Hematopoietic multipotent progenitor cell treated with erythropoietin and hydrocortisone succinate and interleukin-3 and kit ligand, for 6 days (in vitro differentiated cells): ENCODE data around the gene MRPS5.
"Not testable (repeated sequence)": the region's sequence is repeated elsewhere in the genome, so short reads cannot be mapped to it uniquely, and the experiment has no call there.

ENCODE experiments used
- DNase-seq: peaks from one replicate; pipeline ENCODE4 v3.0.0-alpha.2; 2015

Gene MRPS5

GRCh38 chr2:95044601-95045000 is 77.0 kb downstream of the MRPS5 start:
- no peak for DNase-seq

GRCh38 chr2:95043300-95044093 is 78.1 kb downstream of the MRPS5 start:
- DNase-seq: no peak

GRCh38 chr2:95042472-95043271 is 78.9 kb downstream of the MRPS5 start:
- no peak for DNase-seq

GRCh38 chr2:95041824-95042442 is 79.7 kb downstream of the MRPS5 start:
- no peak for DNase-seq

DNA sequence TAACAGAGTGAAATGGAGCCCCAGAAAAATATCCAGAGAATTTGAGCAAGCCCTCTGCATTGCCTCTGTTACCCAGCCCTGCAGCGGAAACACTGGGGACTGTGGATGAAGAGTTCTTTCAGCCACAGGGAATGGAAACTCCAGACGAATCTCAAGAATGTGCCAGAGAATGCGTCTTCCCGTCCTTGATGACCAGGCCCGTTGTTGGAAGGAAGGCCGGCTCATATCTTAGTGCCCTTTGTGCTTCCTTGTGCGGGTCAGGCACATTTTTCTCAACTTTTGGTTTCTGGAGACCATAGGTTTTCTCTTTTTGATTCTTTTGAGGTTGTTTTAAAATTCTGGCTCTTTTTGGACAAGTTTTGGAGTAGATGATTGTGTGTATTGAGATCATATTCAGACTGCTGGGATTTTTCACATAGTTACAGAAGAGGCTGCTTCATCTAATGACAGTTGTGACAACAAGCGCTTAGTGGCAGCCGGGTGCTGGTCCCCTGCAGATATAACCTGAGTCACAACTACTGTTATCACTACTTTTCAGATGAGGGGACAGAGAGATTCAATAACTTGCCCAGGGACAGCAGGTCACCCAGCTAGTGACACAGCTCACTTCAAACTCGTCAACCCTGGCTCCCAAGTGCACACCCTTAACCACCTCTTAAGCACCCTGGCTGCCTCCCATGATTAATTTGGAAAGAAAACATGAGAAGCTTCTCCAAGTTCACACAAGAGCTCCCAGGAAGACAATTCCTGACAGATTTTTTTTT is 80.4 kb downstream of the MRPS5 start:
- DNase-seq: no peak

GRCh38 chr2:95040426-95040825 is 81.2 kb downstream of the MRPS5 start:
- no peak for DNase-seq

GRCh38 chr2:95039978-95040377 is 81.6 kb downstream of the MRPS5 start:
- DNase-seq: no peak

- DNase-seq: no peak
Measured at GRCh38 chr2:95039363-95039762, 82.2 kb downstream of the MRPS5 start.

DNA sequence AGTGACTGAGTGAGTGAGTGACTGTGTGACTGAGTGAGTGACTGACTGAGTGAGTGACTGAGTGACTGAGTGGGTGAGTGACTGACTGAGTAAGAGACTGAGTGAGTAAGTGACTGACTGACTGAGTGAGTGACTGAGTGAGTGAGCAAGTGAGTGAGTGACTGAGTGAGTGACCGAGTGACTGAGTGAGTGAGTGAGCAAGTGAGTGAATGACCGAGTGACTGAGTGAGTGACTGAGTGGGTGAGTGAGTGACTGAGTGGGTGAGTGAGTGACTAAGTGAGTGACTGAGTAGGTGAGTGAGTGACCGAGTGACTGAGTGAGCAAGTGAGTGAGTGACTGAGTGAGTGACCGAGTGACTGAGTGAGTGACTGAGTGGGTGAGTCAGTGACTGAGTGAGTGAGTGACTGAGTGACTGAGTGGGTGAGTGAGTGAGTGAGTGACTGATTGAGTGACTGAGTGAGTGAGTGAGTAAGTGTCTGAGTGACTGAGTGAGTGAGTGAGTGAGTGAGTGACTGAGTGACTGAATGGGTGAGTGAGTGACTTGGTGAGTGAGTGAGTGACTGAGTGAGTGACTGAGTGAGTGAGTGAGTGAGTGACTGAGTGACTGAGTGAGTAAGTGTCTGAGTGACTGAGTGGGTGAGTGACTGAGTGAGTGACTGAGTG is 82.8 kb downstream of the MRPS5 start:
- DNase-seq: no peak

GRCh38 chr2:95037841-95038585 is 83.6 kb downstream of the MRPS5 start:
- DNase-seq: not testable (repeated sequence)

- DNase-seq: no peak
Measured at GRCh38 chr2:95037384-95037839, 84.2 kb downstream of the MRPS5 start.

DNA sequence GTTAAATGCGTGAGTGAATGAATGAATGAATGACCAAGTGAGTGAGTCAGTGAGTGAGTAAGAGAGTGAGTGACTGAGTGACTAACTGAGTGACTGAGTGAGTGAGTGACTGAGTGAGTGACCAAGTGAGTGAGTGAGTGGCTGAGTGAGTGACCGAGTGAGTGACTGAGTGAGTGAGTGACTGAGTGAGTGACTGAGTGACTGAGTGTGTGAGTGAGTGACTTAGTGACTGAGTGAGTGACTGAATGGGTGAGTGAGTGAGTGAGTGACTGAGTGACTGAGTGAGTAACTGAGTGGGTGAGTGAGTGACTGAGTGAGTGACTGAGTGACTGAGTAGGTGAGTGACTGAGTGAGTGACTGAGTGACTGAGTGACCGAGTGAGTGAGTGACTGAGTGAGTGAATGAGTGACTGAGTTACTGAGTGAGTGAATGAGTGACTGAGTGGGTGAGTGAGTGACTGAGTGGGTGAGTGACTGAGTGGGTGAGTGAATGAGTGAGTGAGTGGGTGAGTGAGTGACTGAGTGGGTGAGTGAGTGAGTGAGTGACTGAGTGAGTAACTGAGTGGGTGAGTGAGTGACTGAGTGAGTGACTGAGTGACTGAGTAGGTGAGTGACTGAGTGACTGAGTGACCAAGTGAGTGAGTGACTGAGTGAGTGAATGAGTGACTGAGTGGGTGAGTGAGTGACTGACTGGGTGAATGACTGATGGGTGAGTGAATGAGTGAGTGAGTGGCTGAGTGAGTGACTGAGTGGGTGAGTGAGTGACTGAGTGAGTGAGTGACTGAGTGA is 84.8 kb downstream of the MRPS5 start:
- DNase-seq: no peak
